ENCODE data around the gene MBD5.

MBD5 gene

GRCh38 chr2:148552675-148553331 is 531.9 kb downstream of the MBD5 start:
- no peak overlapping the region for H3K27ac ChIP-seq
- ChIA-PET POLR2A (ENCODE audit: low non-redundant PET) (no interaction called here), CTCF (interaction anchor here (0.5 to 1.7 kb wide), 2 partner anchors 44 to 437 kb away, joined by 4 read pairs; no protein-coding TSS in a partner anchor)
- no peak for TF ChIP-seq CTCF (conservative IDR thresholded peaks at IDR 0.05; ENCODE audit: low read depth)
- DNase-seq (ENCODE audit: low spot score): no peak

- POLR2A ChIA-PET (ENCODE audit: low non-redundant PET): no interaction called here
- DNase-seq (ENCODE audit: low spot score): no peak
- H3K27ac ChIP-seq: no peak overlapping the region
- no peak for TF ChIP-seq CTCF (conservative IDR thresholded peaks at IDR 0.05; ENCODE audit: low read depth)
- CTCF ChIA-PET: interaction anchor here (1.7 kb wide), 1 partner anchor 44 kb away, joined by 4 read pairs; no protein-coding TSS in a partner anchor
These were observed 532.5 kb downstream of the MBD5 start for GRCh38 chr2:148553332-148553887.

GRCh38 chr2:148554459-148555247 is 533.8 kb downstream of the MBD5 start:
- no peak overlapping the region for H3K27ac ChIP-seq
- ChIA-PET CTCF (interaction anchor here (0.6 to 1.0 kb wide), 2 partner anchors 46 to 438 kb away, joined by 3 read pairs; no protein-coding TSS in a partner anchor), POLR2A (ENCODE audit: low non-redundant PET) (no interaction called here)
- DNase-seq (ENCODE audit: low spot score): no peak
- TF ChIP-seq CTCF (conservative IDR thresholded peaks at IDR 0.05; ENCODE audit: low read depth): no peak

GRCh38 chr2:148555622-148556294 is 534.9 kb downstream of the MBD5 start:
- ChIA-PET POLR2A (ENCODE audit: low non-redundant PET) (no interaction called here), CTCF (interaction anchor here (1.0 kb wide), 1 partner anchor 47 kb away, joined by 3 read pairs; no protein-coding TSS in a partner anchor)
- no peak for TF ChIP-seq CTCF (conservative IDR thresholded peaks at IDR 0.05; ENCODE audit: low read depth)
- no peak for DNase-seq (ENCODE audit: low spot score)
- no peak overlapping the region for H3K27ac ChIP-seq

GRCh38 chr2:148557844-148558436 is 537.0 kb downstream of the MBD5 start:
- no peak for DNase-seq (ENCODE audit: low spot score)

More at GRCh38 chr2:148557844-148558436, 537.0 kb downstream of the MBD5 start:
- H3K27ac ChIP-seq: no peak overlapping the region
- CTCF ChIA-PET: no interaction called here
- no peak for TF ChIP-seq CTCF (conservative IDR thresholded peaks at IDR 0.05; ENCODE audit: low read depth)
- POLR2A ChIA-PET (ENCODE audit: low non-redundant PET): no interaction called here
